WERI-Rb-1 (cell line): Measurements from ENCODE around the gene MORC3.
"Not testable (repeated sequence)": the region's sequence is repeated elsewhere in the genome, so short reads cannot be mapped to it uniquely, and the experiment has no call there.

Source experiments
- DNase-seq: peaks from one replicate; pipeline ENCODE4 v3.0.0-alpha.2; 2020
- H3K27ac ChIP-seq: fragments of 250-450 bp; sonication (Bioruptor Pico); 2 replicates; pipeline ENCODE4 v1.5.1; 2020; ENCODE audit warnings: mild to moderate bottlenecking, moderate library complexity
- H3K27me3 ChIP-seq: fragments of 250-450 bp; sonication (Bioruptor Pico); 2 replicates; pipeline ENCODE4 v1.5.1; 2021; ENCODE audit warnings: mild to moderate bottlenecking, low read depth, moderate library complexity; ENCODE audit not compliant: insufficient read depth, severe bottlenecking
- H3K36me3 ChIP-seq: fragments of 250-450 bp; sonication (Bioruptor Pico); 2 replicates; pipeline ENCODE4 v1.5.1; 2020; ENCODE audit warnings: mild to moderate bottlenecking, moderate library complexity
- H3K4me3 ChIP-seq: 2 replicates; pipeline ENCODE4 v1.5.1; 2011; ENCODE audit warnings: low read depth, mild to moderate bottlenecking, control low read depth, low read length
- H3K9me3 ChIP-seq: fragments of 250-450 bp; sonication (Bioruptor Pico); 2 replicates; pipeline ENCODE4 v1.5.1; 2021; ENCODE audit warnings: mild to moderate bottlenecking, moderate library complexity; ENCODE audit not compliant: severe bottlenecking
- CTCF ChIP-seq: IDR thresholded peaks from 2 replicates; pipeline ENCODE4 v1.5.1; 2011; ENCODE audit warnings: low read depth, mild to moderate bottlenecking, control low read depth, inconsistent platforms, low read length

MORC3 gene

GRCh38 chr21:36377391-36377842 is 57.4 kb downstream of the MORC3 start:
- H3K36me3 ChIP-seq: peaks cover 58% of the 10 kb centered on the region

GRCh38 chr21:36379251-36379650 is 59.3 kb downstream of the MORC3 start:
- Histone ChIP-seq H3K27me3 (no peaks in the 10 kb centered on the region), H3K36me3 (peaks cover 40% of the 10 kb centered on the region), H3K9me3 (no peaks in the 10 kb centered on the region), H3K4me3 (no peak overlapping the region), H3K27ac (no peak overlapping the region; the same call in 1 of the 2 replicates)
- no peak for TF ChIP-seq CTCF
- DNase-seq: no peak

More at GRCh38 chr21:36377391-36377842, 57.4 kb downstream of the MORC3 start:
- Histone ChIP-seq H3K27me3 (no peaks in the 10 kb centered on the region), H3K9me3 (no peaks in the 10 kb centered on the region), H3K4me3 (no peak overlapping the region), H3K27ac (no peak overlapping the region)
- DNase-seq: no peak
- TF ChIP-seq CTCF: no peak

- peaks cover 30% of the 10 kb centered on the region for H3K36me3 ChIP-seq
- H3K4me3 ChIP-seq: no peak overlapping the region
- TF ChIP-seq CTCF: no peak
- no peaks in the 10 kb centered on the region for H3K9me3 ChIP-seq
- DNase-seq: no peak
- H3K27me3 ChIP-seq: no peaks in the 10 kb centered on the region
- H3K27ac ChIP-seq: no peak overlapping the region
Observed at GRCh38 chr21:36381841-36382589, 62.0 kb downstream of the MORC3 start.

- not testable (repeated sequence) for H3K27me3 ChIP-seq, H3K9me3 ChIP-seq, H3K4me3 ChIP-seq, H3K27ac ChIP-seq
- DNase-seq: peak; percentile 26
- H3K36me3 ChIP-seq: peaks cover 29% of the 10 kb centered on the region
Observed at GRCh38 chr21:36382722-36383121, 62.7 kb downstream of the MORC3 start.

GRCh38 chr21:36384885-36385232 is 64.9 kb downstream of the MORC3 start:
- TF ChIP-seq CTCF: no peak
- no peak for DNase-seq
- Histone ChIP-seq H3K4me3 (peak overlapping the region; percentile 81), H3K27me3 (no peaks in the 10 kb centered on the region), H3K36me3 (peaks cover 37% of the 10 kb centered on the region), H3K9me3 (peaks cover 2% of the 10 kb centered on the region), H3K27ac (no peak overlapping the region)

GRCh38 chr21:36385233-36386030 is 65.4 kb downstream of the MORC3 start, which contains the start of gene CHAF1B:
Gene CHAF1B (plus strand): TSS chr21:36385392. CDS start chr21:36386137, 745 bp downstream.
- Histone ChIP-seq H3K4me3 (peak within 1 kb of the TSS; percentile 81), H3K9me3 (peaks cover 2% of the 10 kb centered on the region), H3K27me3 (no peaks in the 10 kb centered on the region), H3K27ac (peak within 1 kb of the TSS; percentile 57), H3K36me3 (peaks cover 41% of the 10 kb centered on the region)
- TF ChIP-seq CTCF: no peak
- peak; percentile 87 for DNase-seq
